GM12873 (cell line): ENCODE measurements around the gene CDH20.

Experiments used
- TF ChIP-seq, protein P1 (sequence below): IDR thresholded peaks from 2 replicates; pipeline ENCODE4 v1.5.1; 2012; ENCODE audit warnings: low read depth, mild to moderate bottlenecking, moderate library complexity, low read length, control low read depth; ENCODE audit not compliant: insufficient read depth; ENCODE audit errors: missing control alignments

CDH20 gene

DNA sequence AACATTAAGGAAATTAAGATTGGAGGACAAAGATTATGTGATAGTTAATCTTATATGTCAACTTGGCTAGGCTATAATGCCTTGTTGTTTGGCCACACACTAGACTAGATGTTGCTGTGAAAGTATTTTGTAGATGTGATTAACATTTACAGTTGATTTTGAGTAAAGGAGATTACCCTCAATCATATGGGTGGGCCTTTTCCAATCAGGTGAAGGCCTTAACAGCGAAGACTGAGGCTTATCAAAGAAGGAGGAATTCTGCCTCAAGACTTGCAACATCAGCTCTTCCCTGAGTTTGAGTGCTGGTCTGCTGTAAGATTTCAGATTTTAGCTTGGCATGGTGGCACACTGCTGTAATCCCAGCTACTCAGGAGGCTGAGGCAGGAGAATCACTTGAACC is 250.3 kb downstream of the CDH20 start:
- TF ChIP-seq, protein P1, sequence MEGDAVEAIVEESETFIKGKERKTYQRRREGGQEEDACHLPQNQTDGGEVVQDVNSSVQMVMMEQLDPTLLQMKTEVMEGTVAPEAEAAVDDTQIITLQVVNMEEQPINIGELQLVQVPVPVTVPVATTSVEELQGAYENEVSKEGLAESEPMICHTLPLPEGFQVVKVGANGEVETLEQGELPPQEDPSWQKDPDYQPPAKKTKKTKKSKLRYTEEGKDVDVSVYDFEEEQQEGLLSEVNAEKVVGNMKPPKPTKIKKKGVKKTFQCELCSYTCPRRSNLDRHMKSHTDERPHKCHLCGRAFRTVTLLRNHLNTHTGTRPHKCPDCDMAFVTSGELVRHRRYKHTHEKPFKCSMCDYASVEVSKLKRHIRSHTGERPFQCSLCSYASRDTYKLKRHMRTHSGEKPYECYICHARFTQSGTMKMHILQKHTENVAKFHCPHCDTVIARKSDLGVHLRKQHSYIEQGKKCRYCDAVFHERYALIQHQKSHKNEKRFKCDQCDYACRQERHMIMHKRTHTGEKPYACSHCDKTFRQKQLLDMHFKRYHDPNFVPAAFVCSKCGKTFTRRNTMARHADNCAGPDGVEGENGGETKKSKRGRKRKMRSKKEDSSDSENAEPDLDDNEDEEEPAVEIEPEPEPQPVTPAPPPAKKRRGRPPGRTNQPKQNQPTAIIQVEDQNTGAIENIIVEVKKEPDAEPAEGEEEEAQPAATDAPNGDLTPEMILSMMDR = no peak

DNA sequence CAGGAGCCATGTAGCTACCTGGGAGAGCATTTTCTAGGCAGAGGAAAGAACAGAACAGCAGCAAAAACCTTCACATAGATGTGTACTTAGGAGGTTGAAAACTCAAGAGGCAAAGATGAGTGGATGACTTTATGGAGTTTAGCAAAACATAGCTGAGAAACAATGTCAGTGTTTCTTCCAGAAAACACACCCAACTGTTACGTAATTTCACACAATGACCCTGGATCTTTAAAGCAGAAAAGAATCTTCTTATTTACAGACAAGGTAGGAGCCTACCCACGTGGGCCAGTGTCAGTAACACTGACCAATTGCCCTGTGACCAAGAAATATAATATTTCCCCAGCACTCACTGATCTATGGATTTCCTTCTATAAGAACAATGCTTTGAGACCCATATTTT is 254.6 kb downstream of the CDH20 start:
- TF ChIP-seq, protein P1 = no peak

DNA sequence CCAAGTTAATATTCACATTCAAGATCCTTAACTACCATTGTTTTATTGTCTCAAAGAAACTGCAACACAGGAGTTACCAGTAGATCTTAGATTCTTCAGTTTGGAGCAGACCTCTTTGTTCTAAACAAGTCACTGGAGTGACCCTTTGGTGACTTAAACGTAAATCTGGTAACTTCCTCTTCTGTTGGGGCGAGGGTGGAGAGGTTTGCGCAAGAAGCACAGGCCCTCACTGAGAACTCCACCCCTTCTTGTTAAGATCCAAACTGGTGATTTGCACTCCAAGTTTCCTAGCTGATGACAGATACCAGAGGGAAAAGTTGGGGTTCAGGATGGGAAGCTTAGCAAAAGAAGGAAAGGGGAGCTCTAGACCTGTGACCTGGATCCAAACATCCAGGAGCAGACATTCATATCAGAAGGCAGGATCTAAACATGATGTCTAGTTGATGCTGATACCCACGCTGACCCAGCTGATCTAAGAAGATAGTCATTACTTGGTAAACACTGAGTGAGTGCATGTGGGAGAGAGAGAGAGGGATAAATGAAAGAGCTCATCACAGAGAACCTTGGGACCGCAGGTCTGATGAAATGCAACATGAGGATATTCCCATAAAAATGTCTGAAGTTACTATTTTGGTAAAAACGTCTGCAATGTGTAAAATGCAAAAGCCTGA is 256.0 kb downstream of the CDH20 start:
- TF ChIP-seq, protein P1 = no peak

DNA sequence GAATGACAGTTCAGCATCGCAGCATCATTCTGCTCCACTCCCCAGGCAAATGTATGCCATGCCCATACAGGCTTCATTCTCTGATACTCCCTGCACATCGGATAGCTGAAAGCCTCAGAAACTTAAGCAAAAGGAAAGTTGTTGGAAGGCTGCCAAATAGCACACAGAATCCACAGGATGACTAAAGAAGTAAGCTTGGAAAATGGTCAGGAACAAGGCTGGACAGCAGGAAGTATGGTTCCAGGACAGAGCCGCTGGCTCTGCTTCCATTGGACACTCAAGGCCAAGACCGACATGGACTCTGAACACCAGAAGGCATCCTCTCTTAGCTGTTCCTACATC is 256.5 kb downstream of the CDH20 start:
- TF ChIP-seq, protein P1 = no peak

DNA sequence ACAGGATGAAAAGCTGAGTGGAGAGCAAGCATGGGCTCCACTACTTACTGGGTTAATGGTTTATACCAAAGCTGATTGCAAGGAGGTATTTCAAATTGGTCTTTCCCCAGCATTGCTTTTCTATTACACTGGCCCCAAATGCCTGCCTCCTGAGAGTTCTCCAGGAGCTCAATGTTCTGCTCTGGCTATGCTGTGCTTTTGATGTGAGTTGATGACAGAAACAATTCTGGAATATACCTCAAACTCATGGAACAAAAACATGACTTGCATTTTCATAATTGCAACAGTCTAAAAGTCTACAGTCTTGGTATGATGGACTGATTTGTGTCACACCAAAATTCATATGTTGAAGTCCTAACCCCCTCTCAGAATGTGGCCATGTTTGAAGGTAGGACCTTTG is 258.0 kb downstream of the CDH20 start:
- TF ChIP-seq, protein P1 = no peak

DNA sequence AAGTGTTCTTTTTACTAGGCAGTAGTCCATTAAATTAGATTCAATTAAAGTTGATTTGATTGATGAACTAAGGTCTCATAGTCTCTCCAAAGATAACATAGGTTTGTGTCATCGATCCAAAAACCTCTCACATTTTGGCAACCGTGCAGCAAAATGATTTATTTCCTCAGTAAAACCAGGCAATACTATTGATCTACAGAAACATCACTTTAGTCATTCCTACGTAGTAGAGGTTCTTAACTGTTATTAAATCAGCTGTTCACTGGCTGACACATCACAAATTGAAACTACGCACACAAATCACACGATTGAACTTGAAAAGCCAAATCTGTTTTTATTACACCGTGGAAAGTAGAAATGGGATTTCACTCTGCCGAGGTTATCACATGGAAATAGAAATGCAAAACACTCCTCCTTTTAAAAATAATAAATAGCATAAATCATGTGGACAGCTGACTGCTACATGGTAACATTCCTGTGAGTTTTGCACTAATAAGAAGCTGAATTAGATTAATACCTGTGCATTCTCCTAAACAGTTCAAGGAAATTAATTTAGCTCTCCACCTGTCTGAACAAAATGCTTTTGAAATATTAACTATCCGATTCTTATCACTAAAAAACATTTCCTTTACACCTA is 262.5 kb downstream of the CDH20 start:
- TF ChIP-seq, protein P1 = no peak

DNA sequence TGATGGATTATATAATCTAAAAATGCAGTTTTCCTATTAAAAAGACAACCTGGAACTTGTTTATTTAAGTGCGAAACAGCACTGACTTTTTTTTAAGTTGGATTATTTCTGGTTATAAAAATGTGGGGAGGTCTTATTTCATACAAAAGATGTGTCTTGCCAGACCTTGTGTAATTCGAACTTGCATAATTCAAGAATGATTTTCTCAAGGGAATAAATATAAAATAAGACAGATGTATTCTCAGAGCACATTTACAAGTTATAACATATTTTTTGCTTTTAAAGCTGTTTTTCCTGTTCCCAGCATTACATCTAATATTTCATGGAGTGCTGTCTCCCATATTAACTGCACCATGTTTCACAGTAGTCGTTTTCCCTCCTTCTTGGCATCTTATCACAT is 263.1 kb downstream of the CDH20 start:
- TF ChIP-seq, protein P1 = no peak
